Gastroesophageal sphincter (tissue), 3 donors: ENCODE data around the gene MTG2.

Experiments used
- EP300 ChIP-seq: sonication (generic); formaldehyde crosslinking; IDR thresholded peaks from one replicate; pipeline ENCODE4 v1.6.1; 2017; ENCODE audit warnings: antibody characterized with exemption, mild to moderate bottlenecking
- POLR2A ChIP-seq, 2 donors: fragments of 450-650 bp; IDR thresholded peaks; one replicate each; pipeline ENCODE4 v1.6.1; 2017; ENCODE audit warnings: antibody characterized with exemption in 2 of 2, mild to moderate bottlenecking in 2 of 2, moderate library complexity in 1 of 2
- POLR2AphosphoS5 ChIP-seq: sonication (generic); formaldehyde crosslinking; IDR thresholded peaks from one replicate; pipeline ENCODE4 v1.6.1; 2017; ENCODE audit warnings: antibody characterized with exemption
- TF ChIP-seq, protein P1 (sequence below), 4 experiments: fragments of 200-600 bp in 2 of 4; fragments of 450-650 bp in 2 of 4; sonication (generic) in 1 of 4; IDR thresholded peaks; one replicate each; pipeline ENCODE4 v1.5.1; 2017 to 2019; ENCODE audit warnings: antibody characterized with exemption in 4 of 4, mild to moderate bottlenecking in 2 of 4, moderate library complexity in 2 of 4

DNA sequence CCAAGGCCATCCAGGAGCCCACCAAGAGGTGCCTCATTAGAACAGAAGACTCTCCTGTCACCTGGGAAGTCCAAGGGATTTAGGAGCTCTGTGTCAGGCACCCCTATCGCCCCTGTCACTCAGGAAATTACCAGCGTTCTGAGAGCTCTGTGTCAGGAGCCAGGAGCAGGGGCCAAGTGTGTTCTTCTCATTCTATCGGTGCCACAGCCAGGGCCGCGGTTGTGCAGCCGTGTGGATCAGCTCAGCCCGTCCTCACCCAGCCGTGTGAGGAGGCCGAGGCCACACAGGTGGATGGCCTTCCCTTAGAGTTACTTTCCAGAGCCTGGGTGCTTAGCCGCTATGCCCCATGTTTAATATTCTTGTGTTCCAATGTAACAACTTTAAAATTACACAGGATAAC lies 9.8 kb downstream of the MTG2 start:
- TF ChIP-seq, protein P1, sequence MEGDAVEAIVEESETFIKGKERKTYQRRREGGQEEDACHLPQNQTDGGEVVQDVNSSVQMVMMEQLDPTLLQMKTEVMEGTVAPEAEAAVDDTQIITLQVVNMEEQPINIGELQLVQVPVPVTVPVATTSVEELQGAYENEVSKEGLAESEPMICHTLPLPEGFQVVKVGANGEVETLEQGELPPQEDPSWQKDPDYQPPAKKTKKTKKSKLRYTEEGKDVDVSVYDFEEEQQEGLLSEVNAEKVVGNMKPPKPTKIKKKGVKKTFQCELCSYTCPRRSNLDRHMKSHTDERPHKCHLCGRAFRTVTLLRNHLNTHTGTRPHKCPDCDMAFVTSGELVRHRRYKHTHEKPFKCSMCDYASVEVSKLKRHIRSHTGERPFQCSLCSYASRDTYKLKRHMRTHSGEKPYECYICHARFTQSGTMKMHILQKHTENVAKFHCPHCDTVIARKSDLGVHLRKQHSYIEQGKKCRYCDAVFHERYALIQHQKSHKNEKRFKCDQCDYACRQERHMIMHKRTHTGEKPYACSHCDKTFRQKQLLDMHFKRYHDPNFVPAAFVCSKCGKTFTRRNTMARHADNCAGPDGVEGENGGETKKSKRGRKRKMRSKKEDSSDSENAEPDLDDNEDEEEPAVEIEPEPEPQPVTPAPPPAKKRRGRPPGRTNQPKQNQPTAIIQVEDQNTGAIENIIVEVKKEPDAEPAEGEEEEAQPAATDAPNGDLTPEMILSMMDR (IDR thresholded peaks at IDR 0.05) = no peak
- TF ChIP-seq POLR2A (IDR thresholded peaks at IDR 0.05) (no peak), EP300 (no peak), POLR2AphosphoS5 (no peak)
